GM18502 (cell line): Measurements from ENCODE around the gene ZNHIT1.
"Not testable (repeated sequence)": the region's sequence is repeated elsewhere in the genome, so short reads cannot be mapped to it uniquely, and the experiment has no call there.

ENCODE experiments used
- ATAC-seq: cut with Tn5 transposase; IDR thresholded peaks from one replicate; pipeline ENCODE4 v1.9.1; 2021; ENCODE audit warnings: mild to moderate bottlenecking; ENCODE audit not compliant: unreplicated experiment, poor library complexity

ZNHIT1 gene

DNA sequence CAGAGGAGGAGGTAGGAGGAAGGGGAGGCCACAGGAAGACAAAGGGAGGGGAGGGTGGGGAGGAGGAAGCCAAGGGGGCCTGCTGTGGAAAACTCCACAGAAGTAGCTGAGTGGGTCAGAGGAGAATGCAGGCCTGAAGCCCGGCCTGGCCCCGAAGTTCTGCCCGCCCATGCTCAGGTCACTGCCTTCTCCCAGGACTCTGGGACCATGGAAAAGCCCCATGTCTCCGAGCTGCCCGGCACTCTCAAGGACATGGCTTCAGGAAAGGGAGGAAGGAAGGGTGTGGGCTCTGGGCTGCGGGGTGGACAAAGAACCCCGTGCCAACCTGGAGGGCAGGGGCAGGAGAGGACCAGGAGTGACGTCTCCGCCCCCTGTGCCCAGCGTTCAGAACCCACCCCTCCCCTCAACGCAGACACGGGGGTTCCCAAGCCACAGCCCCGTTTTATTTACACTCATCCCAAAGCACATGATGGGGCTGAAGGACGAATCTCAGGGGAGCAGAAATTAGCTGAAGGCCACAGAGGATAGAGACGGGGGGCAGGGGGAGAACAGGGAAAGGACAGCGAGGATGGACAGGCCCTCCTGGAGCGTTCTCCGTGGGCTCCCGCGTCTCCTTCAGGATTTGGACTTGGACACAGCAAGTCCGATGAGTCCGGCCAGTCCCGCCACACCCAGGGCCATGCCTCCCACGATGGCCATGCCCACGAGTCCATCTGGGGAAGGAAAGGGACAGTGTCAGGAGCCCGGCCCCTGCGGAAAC is 21.4 kb downstream of the ZNHIT1 start:
- ATAC-seq = no peak

DNA sequence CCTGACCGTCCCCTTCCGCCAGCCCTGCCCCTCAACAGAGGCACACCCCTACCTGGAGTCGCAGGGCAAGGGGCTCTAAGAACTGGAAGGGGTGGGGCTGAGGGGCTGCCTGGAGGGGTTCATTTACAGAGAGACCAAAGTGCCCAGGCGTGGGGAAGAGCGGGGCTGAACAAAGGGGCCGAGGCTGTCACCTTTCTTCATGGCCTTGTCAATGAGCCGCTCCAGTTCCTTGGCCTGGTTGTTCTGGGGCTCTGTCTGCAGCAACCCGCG is 21.9 kb downstream of the ZNHIT1 start:
- no peak for ATAC-seq

DNA sequence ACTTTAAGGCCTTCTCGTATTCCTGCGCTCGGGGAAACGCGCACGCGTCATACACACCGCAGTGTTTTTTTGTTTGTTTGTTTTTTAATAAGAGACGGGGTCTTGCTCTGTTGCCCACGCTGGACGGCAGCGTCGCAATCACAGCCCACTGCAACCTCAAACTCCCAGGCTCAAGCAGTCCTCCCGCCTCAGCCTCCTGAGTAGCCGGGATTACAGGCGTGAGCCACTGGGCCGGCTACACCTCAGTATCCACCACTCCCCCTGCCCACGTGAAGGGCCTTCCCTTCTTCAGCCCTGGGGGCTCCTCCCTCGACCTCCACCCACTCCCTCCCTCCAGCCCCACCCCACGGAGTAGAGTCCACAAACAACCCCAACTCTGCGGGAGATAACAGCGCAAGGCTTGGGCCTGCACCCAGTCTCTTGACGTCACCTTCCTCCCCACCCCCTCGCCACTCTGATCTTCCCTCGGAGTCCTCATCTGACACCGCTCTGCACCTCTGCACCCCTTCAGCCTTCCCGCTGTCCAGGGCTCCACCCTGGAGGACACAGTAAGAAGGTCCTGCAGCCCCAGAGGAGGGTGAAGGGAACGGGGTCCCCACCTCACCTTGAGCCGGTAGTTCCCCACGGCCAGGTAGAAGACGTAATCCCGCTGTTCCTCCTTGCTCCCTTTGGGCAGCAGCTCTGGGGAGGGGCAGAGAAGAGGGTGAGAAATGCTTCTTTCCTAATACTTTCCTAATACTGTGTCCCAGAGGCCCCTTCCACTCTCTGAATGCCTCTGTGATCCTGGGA is 22.5 kb downstream of the ZNHIT1 start:
- no peak for ATAC-seq

DNA sequence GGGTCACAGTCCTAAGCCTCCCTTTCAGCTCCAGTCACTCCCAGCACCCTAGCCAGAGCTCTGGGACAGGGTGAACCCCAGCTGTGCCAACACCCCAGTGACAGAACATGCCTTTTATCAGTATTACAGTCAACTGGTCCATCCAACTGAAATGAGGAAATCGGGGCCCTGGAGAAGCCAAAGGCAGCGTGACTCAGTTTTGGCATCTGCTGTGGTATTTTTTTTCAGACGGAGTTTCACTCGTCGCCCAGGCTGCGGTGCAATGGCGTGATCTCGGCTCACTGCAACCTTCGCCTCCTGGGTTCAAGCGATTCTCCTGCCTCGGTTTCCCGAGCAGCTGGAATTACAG is 23.0 kb downstream of the ZNHIT1 start:
- ATAC-seq = no peak

DNA sequence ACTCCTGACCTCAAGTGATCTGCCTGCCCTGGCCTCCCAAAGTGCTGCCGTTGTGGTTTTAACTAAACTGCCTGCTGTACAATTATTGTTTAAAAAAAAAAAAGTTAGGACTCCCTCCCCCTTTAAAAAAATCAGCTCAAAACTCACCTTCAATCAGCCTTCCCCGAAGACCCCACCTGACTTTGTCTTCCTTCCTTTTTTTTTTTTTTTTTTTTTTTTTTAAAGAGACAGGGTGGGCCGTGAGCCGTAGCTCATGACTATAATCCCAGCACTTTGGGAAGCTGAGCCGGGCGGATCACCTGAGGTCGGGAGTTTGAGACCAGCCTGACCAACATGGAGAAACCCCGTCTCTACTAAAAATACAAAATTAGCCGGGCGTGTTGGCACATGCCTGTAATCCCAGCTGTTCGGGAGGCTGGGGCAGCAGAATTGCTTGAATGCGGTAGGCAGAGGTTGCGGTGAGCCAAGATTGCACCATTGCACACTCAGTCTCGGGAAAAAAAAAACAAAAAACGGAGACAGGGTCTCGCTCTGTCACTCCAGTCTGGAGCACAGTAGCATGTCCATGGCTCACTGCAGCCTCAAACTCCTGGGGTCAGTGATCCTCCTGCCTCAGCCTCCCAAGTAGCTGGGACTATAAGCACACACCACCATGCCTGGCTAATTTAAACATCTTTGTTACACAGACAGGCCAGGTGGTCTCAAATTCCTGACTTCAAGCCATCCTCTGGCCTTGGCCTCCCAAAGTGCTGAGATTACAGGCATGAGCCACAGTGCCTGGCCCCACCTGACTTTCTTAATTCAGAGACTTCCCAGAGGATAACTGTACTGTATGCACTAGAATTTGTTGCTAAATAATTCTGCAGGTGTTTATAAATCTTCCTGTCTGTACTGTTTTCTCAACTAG is 23.7 kb downstream of the ZNHIT1 start:
- no peak for ATAC-seq

DNA sequence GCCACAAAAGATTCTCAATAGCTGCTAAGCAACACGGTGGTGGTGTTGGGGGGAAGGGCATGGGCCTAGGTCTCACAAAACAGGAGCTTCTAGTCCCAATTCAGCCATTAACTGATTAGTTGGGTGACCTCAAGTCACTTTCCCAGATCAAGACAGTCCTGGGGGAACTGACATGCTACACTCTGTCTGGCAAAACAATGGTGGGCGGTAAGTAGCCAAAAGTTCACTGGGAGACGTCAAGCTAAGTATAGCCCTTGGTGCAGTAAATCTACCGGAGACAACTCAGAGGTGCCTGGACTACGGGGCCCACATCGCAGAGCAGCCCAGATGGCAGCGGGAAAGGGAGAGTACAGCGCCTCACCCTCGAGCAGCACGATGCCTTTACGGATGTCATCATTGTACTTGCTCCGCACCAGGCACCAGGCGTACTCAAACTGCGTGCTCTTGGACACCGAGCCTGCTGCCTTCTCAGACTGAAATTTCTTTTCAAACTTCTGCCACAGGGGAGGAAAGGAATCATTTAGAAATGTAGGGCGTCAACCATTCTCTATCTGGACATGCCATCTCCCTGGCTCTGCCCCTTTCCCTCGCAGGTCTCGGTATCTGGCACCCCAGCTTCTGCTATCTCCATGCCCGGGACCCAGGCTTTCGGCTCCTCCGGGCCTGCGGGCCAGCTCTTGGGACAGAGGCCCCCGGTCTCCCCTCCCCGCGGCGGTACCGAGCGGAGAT is 25.8 kb downstream of the ZNHIT1 start:
- ATAC-seq = no peak

DNA sequence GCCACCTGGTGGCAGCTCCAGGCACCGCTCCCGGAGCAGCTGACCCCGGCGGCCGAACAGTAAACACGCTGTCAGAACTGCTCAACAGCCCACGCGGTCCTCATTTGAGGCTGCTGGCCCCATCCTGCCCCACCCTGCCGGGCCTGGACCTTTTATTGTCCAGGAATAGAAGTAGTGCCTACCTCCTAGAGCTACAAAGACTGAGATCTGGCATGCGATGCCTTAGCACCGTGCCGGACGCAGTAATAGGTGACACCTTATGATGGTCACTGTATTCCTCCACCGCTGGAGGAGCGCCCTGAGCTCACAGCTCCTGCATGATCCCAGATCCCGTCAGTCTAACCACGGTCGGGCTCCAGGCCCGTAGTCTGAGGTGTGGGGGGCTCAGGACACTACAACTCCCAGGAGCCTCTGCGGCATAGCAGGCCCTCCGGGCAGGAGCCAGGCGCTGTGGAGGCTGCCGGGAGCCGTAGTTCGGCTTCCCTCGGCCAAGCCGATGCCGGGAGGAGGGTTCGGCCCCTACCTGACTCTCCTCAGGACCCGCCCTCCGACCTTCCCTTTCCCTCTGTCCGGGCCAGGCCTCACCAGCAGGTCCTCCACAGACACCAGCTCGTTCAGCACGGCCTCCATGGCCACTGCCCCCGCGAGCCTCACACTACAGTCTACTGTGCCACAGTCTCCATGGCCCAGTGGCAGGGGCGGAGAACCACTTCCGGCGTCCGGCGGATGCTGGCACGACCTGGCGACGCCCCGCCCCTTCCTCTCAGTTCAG is 26.6 kb downstream of the ZNHIT1 start, which contains the start of gene FIS1:
Gene FIS1 (minus strand): TSS at position 707 of the 772 bp plus-strand sequence. CDS start 77 bp downstream, at position 630.
- peak; percentile 94 for ATAC-seq

DNA sequence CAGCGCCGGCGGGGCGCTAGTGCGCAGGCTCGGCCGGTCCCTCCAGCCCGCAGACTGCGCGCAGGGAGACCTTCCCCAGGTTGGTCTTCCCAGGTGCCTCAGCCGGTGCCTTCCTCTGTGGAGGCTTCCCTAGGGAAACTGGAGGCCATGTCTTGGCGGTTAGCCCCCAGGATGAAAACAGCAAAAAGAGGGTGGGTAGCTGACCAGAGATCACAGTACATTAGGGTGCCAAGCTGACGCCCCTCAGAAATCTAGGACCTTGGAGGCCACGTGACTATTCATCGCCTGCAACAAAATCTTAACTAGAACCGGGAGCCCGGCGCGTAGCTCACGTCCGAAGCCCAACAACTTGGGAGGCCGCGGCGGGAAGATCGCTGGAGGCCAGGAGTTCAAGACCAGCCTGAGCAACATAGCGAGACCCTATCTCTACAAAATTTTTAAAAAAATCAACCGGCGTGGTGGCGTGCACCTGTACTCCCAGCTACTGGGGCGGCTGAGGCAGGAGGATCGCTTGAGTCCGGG is 27.2 kb downstream of the ZNHIT1 start:
- no peak for ATAC-seq

DNA sequence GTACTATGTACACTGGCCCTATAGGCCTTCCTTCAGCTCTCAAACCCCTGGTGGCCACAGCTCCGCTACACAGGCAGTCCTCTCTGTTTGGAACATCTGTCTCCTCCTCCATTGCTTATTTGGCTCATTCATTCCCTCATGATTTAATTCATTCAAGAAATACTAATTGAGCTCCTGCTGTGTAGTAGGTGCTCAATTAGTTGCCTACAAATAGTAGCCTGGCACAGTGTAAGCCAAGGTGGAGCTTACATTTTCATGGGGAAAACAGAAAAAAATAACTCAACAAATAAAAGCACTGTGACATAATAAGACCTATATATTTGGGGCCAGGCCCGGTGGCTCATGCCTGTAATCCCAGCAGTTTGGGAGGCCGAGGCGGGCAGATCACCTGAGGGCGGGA is 30.3 kb downstream of the ZNHIT1 start:
- ATAC-seq = no peak

DNA sequence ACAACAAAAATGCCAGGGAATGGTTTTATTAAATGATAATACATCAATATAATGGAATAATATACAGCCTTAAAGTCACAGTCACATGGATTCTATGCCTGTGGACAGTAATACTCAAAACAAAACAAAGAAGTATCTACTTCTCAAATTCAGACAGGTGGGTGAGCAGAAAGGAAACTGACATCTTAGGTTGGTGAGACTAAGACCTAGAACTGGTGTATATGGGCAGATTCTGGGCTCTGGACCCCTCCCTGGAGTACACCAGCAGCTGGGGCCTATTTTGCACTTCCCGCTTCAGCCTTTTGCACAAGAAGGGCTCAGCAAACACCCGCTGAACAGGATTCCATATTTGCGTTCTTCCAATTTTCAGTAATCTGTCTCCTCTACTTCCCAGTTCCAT is 32.4 kb downstream of the ZNHIT1 start:
- peak; percentile 31 for ATAC-seq

DNA sequence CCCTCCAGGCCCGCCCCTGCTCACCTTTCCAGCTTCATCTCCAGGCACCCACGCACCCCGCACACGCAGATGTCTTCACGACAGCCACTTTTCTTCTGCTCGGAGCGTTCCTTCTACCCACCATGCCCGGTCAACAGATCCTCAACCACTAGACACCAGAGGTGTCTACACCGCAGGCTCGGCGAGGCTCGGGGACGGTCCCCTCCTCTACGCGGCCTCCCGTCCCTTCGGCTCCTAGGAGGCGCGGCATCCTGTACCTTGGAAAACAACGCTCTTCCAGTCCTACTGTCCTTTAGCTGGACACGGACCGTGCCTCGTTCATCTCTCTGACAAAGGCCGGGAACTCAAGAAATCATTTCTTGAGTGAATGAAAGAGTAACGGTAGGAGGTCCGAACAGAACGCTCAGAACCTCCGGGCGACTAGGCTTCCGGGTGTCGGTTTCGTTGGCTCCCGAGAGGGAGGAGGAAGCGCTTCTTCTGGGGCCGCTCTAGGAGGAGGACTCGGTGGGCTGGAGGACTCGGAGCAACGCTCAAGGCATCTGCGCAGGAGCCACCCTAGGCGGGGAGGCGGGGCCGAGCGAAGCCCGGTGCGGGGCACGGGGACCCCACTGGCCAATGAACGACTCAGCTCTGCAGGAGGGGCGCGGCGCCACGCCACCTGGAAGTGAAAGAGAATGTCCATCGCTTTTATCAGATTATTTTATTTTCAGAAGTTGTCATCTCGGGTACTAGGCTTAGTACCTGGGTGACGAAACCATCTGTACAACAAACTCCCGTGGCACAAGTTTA is 34.1 kb downstream of the ZNHIT1 start:
- peak; percentile 97 for ATAC-seq

DNA sequence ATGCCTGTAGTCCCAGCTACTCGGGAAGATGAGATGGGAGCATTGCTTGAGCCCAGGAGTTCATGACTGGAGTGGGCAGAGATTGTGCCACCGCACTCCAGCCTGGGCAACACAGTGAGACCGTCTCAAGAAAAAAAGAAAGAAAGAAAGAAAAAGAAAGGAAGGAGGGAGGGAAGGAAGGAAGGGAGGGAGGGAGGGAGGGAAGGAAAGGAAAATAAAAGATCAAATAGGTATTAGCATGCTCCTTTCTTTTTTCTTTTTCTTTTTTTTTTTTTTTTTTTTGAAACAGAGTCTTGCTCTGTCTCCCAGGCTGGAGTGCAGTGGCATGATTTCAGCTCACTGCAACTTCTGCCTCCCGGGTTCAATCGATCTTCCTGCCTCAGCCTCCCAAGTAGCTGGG is 35.2 kb downstream of the ZNHIT1 start:
- not testable (repeated sequence) for ATAC-seq

DNA sequence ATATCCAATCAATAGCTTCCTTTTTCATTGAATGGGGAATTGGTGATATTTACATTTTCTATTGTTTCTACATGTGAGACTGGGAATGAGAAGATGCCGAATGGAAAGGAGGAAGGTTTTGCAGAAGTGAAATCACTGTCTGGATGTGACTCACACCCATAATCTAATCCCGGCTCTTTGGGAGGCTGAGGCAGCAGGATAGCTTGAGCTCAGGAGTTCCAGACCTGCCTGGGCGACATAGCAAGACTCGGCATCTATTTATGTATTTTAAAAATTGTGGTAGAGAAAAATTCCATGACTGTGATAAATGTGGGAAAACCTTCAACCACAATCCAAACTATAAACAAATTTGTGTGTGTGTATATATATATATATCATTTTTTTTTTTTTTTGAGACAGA is 37.8 kb downstream of the ZNHIT1 start:
- no peak for ATAC-seq

DNA sequence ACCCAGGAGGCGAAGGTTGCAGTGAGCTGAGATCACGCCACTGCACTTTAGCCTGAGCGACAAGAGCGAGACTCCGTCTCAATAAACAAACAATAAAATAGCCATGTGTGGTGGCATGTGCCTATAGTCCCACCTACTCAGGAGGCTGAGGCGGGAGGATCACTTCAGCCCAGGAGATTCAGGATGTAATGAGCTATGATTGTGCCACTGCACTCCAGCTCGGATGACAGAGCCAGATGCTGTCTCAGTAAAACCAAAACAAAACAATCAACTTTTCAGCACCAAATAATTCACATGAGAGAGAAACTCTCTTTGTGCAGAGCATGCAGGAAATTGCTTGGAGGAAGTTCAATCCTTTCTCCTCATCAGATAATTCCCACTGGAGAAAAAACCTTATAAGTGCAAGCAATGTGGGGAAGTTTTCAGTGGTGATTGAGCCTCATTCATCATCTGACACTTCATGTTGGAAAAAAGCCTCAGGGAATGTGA is 40.3 kb downstream of the ZNHIT1 start:
- ATAC-seq = no peak

DNA sequence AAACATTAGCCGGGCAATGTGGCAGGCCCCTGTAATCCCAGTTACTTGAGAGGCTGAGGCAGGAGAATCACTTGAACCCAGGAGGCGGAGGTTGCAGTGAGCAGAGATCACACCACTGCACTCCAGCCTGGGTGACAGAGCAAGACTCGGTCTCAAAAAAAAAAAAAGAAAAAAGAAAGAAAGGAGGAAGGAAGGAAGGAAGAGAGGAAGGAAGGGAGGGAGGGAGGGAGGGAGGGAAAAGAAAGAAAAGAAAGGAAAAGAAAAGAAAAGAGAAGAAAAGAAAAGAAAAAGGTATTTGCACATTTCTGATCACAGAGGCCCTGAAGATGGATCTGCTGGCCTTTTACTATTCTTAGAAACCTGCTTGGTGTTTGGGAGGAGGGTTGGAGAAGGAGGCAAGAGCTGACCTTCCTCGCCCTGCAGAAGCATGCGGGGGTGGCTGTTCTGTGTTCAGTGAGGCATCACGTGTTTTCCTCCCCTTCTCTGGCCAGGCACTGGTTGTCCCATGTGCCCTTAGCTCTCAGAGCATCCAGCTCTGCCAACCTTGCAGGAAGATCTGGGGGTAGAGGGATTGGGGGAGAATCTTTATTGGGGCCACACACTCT is 46.2 kb downstream of the ZNHIT1 start:
- not testable (repeated sequence) for ATAC-seq

DNA sequence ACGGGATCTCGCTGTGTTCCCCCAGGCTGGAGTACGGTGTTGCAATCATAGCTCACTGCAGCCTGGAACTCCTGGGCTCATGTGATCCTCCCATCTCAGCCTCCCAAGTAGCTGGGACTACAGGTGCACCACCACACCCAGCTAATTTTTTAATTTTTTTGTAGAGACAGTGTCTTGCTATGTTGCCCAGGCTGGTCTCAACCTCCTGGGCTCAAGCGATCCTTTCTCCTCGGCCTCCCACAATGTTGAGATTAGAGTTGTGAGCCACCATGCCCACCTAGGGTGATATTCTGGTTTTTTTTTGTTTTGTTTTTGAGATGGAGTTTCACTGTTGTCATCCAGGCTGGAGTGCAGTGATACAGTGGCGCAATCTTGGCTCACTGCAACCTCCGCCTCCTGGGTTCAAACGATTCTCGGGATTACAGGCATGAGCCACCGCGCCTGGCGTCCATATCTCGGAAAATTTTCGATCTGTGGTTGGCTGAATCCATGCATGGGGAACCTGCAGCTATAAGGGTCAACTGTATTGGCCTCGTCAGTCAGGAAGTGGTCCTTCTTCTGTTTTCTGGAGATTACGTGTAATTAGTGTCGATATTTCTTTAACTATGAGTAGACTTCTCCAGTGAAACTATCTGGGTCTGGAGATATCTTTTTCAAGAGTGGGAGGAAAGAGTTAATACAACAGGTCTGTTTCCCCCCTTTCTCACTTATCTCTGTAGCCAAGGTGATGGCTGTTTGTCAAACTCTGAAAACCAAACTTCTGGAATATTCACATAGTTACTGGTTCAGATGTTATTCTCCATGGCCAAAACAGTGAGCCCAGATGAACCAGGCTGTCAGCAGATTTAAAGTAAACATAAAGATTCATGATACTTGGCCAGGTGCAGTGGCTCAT is 47.9 kb downstream of the ZNHIT1 start:
- ATAC-seq = no peak

DNA sequence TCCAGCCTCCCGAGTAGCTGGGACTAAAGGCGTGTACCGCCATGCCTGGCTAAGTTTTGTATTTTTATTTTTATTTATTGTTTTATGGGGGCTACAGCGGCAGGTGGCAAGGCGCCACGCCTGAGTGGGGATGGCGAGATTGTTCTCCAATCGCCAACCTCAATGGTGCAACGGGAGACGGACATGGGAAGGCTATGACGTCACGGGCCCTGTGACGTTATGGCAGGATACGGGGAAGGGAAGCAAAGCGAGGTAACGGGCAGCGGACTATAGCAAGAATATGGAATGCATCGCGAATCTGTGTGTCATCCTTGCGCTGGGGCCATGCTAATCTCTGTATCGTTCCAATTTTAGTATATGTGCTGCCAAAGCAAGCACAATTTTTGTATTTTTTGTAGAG is 51.7 kb downstream of the ZNHIT1 start:
- no peak for ATAC-seq
